HG03045 (cell line): ENCODE results near the gene ODAD2.

Experiments
- ATAC-seq: cut with Tn5 transposase; IDR thresholded peaks from one replicate; pipeline ENCODE4 v1.9.1; 2021; ENCODE audit warnings: mild to moderate bottlenecking, moderate library complexity; ENCODE audit not compliant: unreplicated experiment

The ODAD2 gene

DNA sequence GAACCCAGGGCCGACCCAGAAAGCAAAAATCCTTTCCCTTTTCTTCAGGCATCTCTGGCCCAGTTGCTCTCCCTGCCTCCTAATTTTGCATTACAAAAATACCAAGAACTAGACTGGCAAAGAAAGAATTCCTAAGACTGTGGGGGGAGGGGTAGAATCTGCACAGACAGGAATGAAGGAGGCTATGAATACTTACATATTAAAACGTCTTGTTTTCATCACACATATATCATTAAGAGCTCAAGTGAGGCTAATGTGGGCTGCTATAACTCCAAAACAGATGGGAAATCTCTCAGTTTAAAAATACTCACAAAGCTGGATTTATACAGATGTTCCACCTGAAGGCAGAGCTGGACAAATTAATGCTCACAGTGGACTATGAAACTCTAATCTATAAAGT lies 224.0 kb downstream of the ODAD2 start:
- ATAC-seq: no peak

- ATAC-seq: no peak
Observed at GRCh38 chr10:27771231-27771630, 227.6 kb downstream of the ODAD2 start.

GRCh38 chr10:27770181-27770580 lies 228.7 kb downstream of the ODAD2 start:
- no peak for ATAC-seq
